Tibial artery (tissue), 4 donors: ENCODE results near the gene AGAP1.
"Not testable (repeated sequence)": the region's sequence is repeated elsewhere in the genome, so short reads cannot be mapped to it uniquely, and the experiment has no call there.

Source experiments
- DNase-seq, 2 donors: peaks; one replicate each; pipeline ENCODE4 v3.0.0-alpha.2; 2019
- H3K27ac ChIP-seq, 2 donors: fragments of 200-600 bp; sonication (generic) in 1 of 2; 1 replicate in 1 of 2; 2 replicates in 1 of 2; pipeline ENCODE4 v1.5.1; 2018 to 2019; ENCODE audit warnings: mild to moderate bottlenecking in 1 of 2
- H3K27me3 ChIP-seq, 2 donors: fragments of 200-600 bp; sonication (generic) in 1 of 2; one replicate each; pipeline versions ENCODE4 v1.5.1 to v1.6.0; 2016 to 2019
- H3K36me3 ChIP-seq, 3 donors: fragments of 200-600 bp; sonication (generic) in 2 of 3; one replicate each; pipeline ENCODE4 v1.5.1; 2016 to 2019; ENCODE audit warnings: mild to moderate bottlenecking in 2 of 3
- H3K4me1 ChIP-seq, 4 donors: fragments of 200-600 bp; sonication (generic) in 2 of 4; 1 replicate in 3 of 4; 2 replicates in 1 of 4; pipeline ENCODE4 v1.5.1; 2016 to 2019
- H3K4me3 ChIP-seq, 2 donors: fragments of 200-600 bp; sonication (generic) in 1 of 2; 1 replicate in 1 of 2; 2 replicates in 1 of 2; pipeline ENCODE4 v1.5.1; 2018 to 2019; ENCODE audit warnings: mild to moderate bottlenecking in 2 of 2
- H3K9me3 ChIP-seq, 3 donors: fragments of 200-600 bp; sonication (generic) in 1 of 3; one replicate each; pipeline ENCODE4 v1.5.1; 2016 to 2019
- CTCF ChIP-seq, 2 experiments: fragments of 200-600 bp in 1 of 2; fragments of 450-650 bp in 1 of 2; IDR thresholded peaks; one replicate each; pipeline ENCODE4 v1.5.1; 2017 to 2019; ENCODE audit warnings: antibody characterized with exemption in 2 of 2, mild to moderate bottlenecking in 1 of 2, moderate library complexity in 1 of 2
- intact Hi-C: fragments of 100-400 bp; cut with DNase I; formaldehyde crosslinking; loops from one replicate; pipeline ENCODE4 v1.15.0; 2023; ENCODE audit warnings: low total_unique reads

The AGAP1 gene

GRCh38 chr2:236089271-236090026 lies 595.6 kb downstream of the AGAP1 start:
- Histone ChIP-seq H3K9me3 (no peaks in the 10 kb centered on the region), H3K27ac (no peak overlapping the region)
- no peak for DNase-seq

GRCh38 chr2:236090027-236090382 lies 596.2 kb downstream of the AGAP1 start:
- Histone ChIP-seq H3K27ac (no peak overlapping the region), H3K36me3 (no peaks in the 10 kb centered on the region), H3K27me3 (no peaks in the 10 kb centered on the region), H3K9me3 (no peaks in the 10 kb centered on the region), H3K4me1 (no peaks in the 10 kb centered on the region), H3K4me3 (no peak overlapping the region)
- no peak for DNase-seq
- TF ChIP-seq CTCF (IDR thresholded peaks at IDR 0.05), result no peak
- intact Hi-C loops, result no loop called here

More at GRCh38 chr2:236089271-236090026, 595.6 kb downstream of the AGAP1 start:
- no peak for TF ChIP-seq CTCF (IDR thresholded peaks at IDR 0.05)
- Histone ChIP-seq H3K4me3 (no peak overlapping the region), H3K27me3 (no peaks in the 10 kb centered on the region), H3K4me1 (no peaks in the 10 kb centered on the region), H3K36me3 (no peaks in the 10 kb centered on the region)
- intact Hi-C loops, result no loop called here

GRCh38 chr2:236090826-236091225 lies 597.0 kb downstream of the AGAP1 start:
- H3K9me3 ChIP-seq, H3K27me3 ChIP-seq, H3K4me3 ChIP-seq, H3K4me1 ChIP-seq, H3K36me3 ChIP-seq, H3K27ac ChIP-seq, DNase-seq, intact Hi-C loops: not testable (repeated sequence)

GRCh38 chr2:236092714-236093113 lies 598.9 kb downstream of the AGAP1 start:
- Histone ChIP-seq H3K9me3 (no peaks in the 10 kb centered on the region), H3K27ac (no peak overlapping the region), H3K4me3 (no peak overlapping the region), H3K36me3 (no peaks in the 10 kb centered on the region), H3K4me1 (no peaks in the 10 kb centered on the region), H3K27me3 (no peaks in the 10 kb centered on the region)
- no peak for TF ChIP-seq CTCF (IDR thresholded peaks at IDR 0.05)
- DNase-seq, result no peak
- intact Hi-C loops, result no loop called here

GRCh38 chr2:236093134-236093533 lies 599.3 kb downstream of the AGAP1 start:
- no peak for DNase-seq
- Histone ChIP-seq H3K4me3 (no peak overlapping the region), H3K9me3 (no peaks in the 10 kb centered on the region), H3K36me3 (no peaks in the 10 kb centered on the region), H3K27ac (no peak overlapping the region), H3K4me1 (no peaks in the 10 kb centered on the region), H3K27me3 (no peaks in the 10 kb centered on the region)
- TF ChIP-seq CTCF (IDR thresholded peaks at IDR 0.05), result no peak
- intact Hi-C loops, result no loop called here

- no peak overlapping the region for H3K27ac ChIP-seq
- no peak for TF ChIP-seq CTCF (IDR thresholded peaks at IDR 0.05)
- intact Hi-C loops, result no loop called here
Observed at GRCh38 chr2:236095504-236095903, 601.7 kb downstream of the AGAP1 start.

More at GRCh38 chr2:236095504-236095903, 601.7 kb downstream of the AGAP1 start:
- no peaks in the 10 kb centered on the region for H3K27me3 ChIP-seq
- no peaks in the 10 kb centered on the region for H3K4me1 ChIP-seq
- no peak overlapping the region for H3K4me3 ChIP-seq
- DNase-seq, result no peak
- no peaks in the 10 kb centered on the region for H3K36me3 ChIP-seq
- H3K9me3 ChIP-seq, result no peaks in the 10 kb centered on the region
